Measurements from ENCODE around the gene MAD1L1. TPM values are rescaled to one million over a fixed set of nuclear protein-coding genes. Genes with fewer than 3 reads are reported as not detected.

MAD1L1 gene
- total RNA-seq, 1 donor from 2014 or later, result 32.3 TPM

GRCh38 chr7:2191016-2191415 is 41.7 kb downstream of the MAD1L1 start:
- peak overlapping the region; percentile 95 for H3K27ac Mint-ChIP-seq (ENCODE audit: unreplicated experiment)
- TF ChIP-seq CTCF (IDR thresholded peaks at IDR 0.05; ENCODE audit: insufficient read depth, low read depth, low read length) (peak; percentile 12), EZH2 (IDR thresholded peaks at IDR 0.05; ENCODE audit: insufficient read depth, low read length) (no peak)
- no peak overlapping the region for H2AFZ ChIP-seq (ENCODE audit: low read depth, low read length)
- H3K4me1 ChIP-seq (ENCODE audit: insufficient read depth, low read length), result peaks cover 4% of the 10 kb centered on the region
- no peak overlapping the region for H3K4me3 Mint-ChIP-seq (ENCODE audit: unreplicated experiment)
- no peaks in the 10 kb centered on the region for H3K9me3 ChIP-seq (ENCODE audit: insufficient read depth, low read depth, low read length)
- H3K36me3 Mint-ChIP-seq (ENCODE audit: low read depth, unreplicated experiment), result peaks cover 19% of the 10 kb centered on the region
- H3K9me3 Mint-ChIP-seq (ENCODE audit: unreplicated experiment), result peaks cover 2% of the 10 kb centered on the region
- DNase-seq (ENCODE audit: low read depth), result peak; percentile 61
- H3K27me3 ChIP-seq (ENCODE audit: insufficient read depth, low read length), result no peaks in the 10 kb centered on the region
- H3K27ac ChIP-seq (ENCODE audit: low read depth, low read length), result peak overlapping the region; percentile 81
- H3K36me3 ChIP-seq (ENCODE audit: insufficient read depth, low read length), result peaks cover 3% of the 10 kb centered on the region
- H3K79me2 ChIP-seq (ENCODE audit: insufficient read depth, low read length), result peaks cover 17% of the 10 kb centered on the region
- no peak for FAIRE-seq
- no peak overlapping the region for H3K4me3 ChIP-seq (ENCODE audit: insufficient read depth, low read depth, low read length)
- H4K20me1 ChIP-seq (ENCODE audit: insufficient read depth, low read length), result peaks cover 4% of the 10 kb centered on the region
- no peaks in the 10 kb centered on the region for H3K27me3 Mint-ChIP-seq (ENCODE audit: low read depth, unreplicated experiment)
- peak overlapping the region; percentile 66 for H3K4me2 ChIP-seq (ENCODE audit: low read length)
- H3K9ac ChIP-seq (ENCODE audit: low read length), result peak overlapping the region; percentile 57
- H3K4me1 Mint-ChIP-seq (ENCODE audit: low read depth, unreplicated experiment), result peaks cover 9% of the 10 kb centered on the region

DNA sequence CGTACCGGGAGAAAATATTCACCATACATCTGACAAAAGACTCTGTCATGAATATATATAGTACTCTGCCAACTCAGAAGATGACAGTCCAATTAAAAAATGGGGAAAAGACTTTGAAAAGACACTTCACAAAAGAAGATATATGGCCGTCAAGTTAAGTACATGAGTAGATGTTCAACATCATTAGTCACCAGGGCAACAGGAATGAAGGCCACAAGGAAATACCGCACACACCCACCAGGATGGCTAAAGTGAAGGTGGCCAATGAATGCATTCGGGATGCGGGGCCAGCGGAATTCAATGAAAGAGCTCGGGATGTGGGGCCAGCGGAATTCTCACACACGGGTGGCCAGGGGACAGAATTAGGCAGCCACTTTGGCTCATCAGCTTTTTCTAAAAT is 42.2 kb downstream of the MAD1L1 start:
- Histone ChIP-seq H3K79me2 (ENCODE audit: insufficient read depth, low read length) (peaks cover 17% of the 10 kb centered on the region), H4K20me1 (ENCODE audit: insufficient read depth, low read length) (peaks cover 4% of the 10 kb centered on the region), H3K36me3 (ENCODE audit: insufficient read depth, low read length) (peaks cover 3% of the 10 kb centered on the region), H3K9me3 (ENCODE audit: insufficient read depth, low read depth, low read length) (no peaks in the 10 kb centered on the region), H3K4me1 (ENCODE audit: insufficient read depth, low read length) (peaks cover 4% of the 10 kb centered on the region), H3K27ac (ENCODE audit: low read depth, low read length) (peak overlapping the region; percentile 81), H2AFZ (ENCODE audit: low read depth, low read length) (no peak overlapping the region), H3K9ac (ENCODE audit: low read length) (peak overlapping the region; percentile 57), H3K4me3 (ENCODE audit: insufficient read depth, low read depth, low read length) (no peak overlapping the region), H3K27me3 (ENCODE audit: insufficient read depth, low read length) (no peaks in the 10 kb centered on the region), H3K4me2 (ENCODE audit: low read length) (peak overlapping the region; percentile 66)
- Mint-ChIP-seq H3K27ac (ENCODE audit: unreplicated experiment) (peak overlapping the region; percentile 95), H3K36me3 (ENCODE audit: low read depth, unreplicated experiment) (peaks cover 15% of the 10 kb centered on the region), H3K9me3 (ENCODE audit: unreplicated experiment) (peaks cover 2% of the 10 kb centered on the region), H3K4me1 (ENCODE audit: low read depth, unreplicated experiment) (peaks cover 9% of the 10 kb centered on the region), H3K27me3 (ENCODE audit: low read depth, unreplicated experiment) (no peaks in the 10 kb centered on the region), H3K4me3 (ENCODE audit: unreplicated experiment) (no peak overlapping the region)
- TF ChIP-seq EZH2 (IDR thresholded peaks at IDR 0.05; ENCODE audit: insufficient read depth, low read length) (no peak), CTCF (IDR thresholded peaks at IDR 0.05; ENCODE audit: insufficient read depth, low read depth, low read length) (no peak)
- peak; percentile 89 for DNase-seq (ENCODE audit: low read depth)
- no peak for FAIRE-seq

- H3K9me3 Mint-ChIP-seq (ENCODE audit: unreplicated experiment), result peaks cover 4% of the 10 kb centered on the region
- no peak overlapping the region for H3K9ac ChIP-seq (ENCODE audit: low read length)
- FAIRE-seq (no peak), DNase-seq (ENCODE audit: low read depth) (no peak)
- H3K4me1 Mint-ChIP-seq (ENCODE audit: low read depth, unreplicated experiment), result peaks cover 9% of the 10 kb centered on the region
- H3K27me3 Mint-ChIP-seq (ENCODE audit: low read depth, unreplicated experiment), result no peaks in the 10 kb centered on the region
- H3K27ac ChIP-seq (ENCODE audit: low read depth, low read length), result no peak overlapping the region
- no peak overlapping the region for H3K4me3 ChIP-seq (ENCODE audit: insufficient read depth, low read depth, low read length)
- peaks cover 15% of the 10 kb centered on the region for H3K36me3 Mint-ChIP-seq (ENCODE audit: low read depth, unreplicated experiment)
- no peaks in the 10 kb centered on the region for H3K36me3 ChIP-seq (ENCODE audit: insufficient read depth, low read length)
- H4K20me1 ChIP-seq (ENCODE audit: insufficient read depth, low read length), result no peaks in the 10 kb centered on the region
- TF ChIP-seq CTCF (IDR thresholded peaks at IDR 0.05; ENCODE audit: insufficient read depth, low read depth, low read length), result no peak
- no peak overlapping the region for H3K27ac Mint-ChIP-seq (ENCODE audit: unreplicated experiment)
- H3K4me2 ChIP-seq (ENCODE audit: low read length), result no peak overlapping the region
- peaks cover 17% of the 10 kb centered on the region for H3K79me2 ChIP-seq (ENCODE audit: insufficient read depth, low read length)
- H3K9me3 ChIP-seq (ENCODE audit: insufficient read depth, low read depth, low read length), result no peaks in the 10 kb centered on the region
- H2AFZ ChIP-seq (ENCODE audit: low read depth, low read length), result no peak overlapping the region
- peaks cover 4% of the 10 kb centered on the region for H3K4me1 ChIP-seq (ENCODE audit: insufficient read depth, low read length)
- no peaks in the 10 kb centered on the region for H3K27me3 ChIP-seq (ENCODE audit: insufficient read depth, low read length)
- no peak overlapping the region for H3K4me3 Mint-ChIP-seq (ENCODE audit: unreplicated experiment)
These were observed 46.6 kb downstream of the MAD1L1 start for GRCh38 chr7:2186166-2186565.
